Hematopoietic multipotent progenitor cell treated with erythropoietin and hydrocortisone succinate and interleukin-3 and kit ligand, for 4 days (in vitro differentiated cells): ENCODE measurements around the gene SLC4A4.
"Not testable (repeated sequence)": the region's sequence is repeated elsewhere in the genome, so short reads cannot be mapped to it uniquely, and the experiment has no call there.

Experiments used
- DNase-seq: peaks from one replicate; pipeline ENCODE4 v3.0.0-alpha.2; 2015

Gene SLC4A4

GRCh38 chr4:71360844-71361243 lies 22.0 kb downstream of the SLC4A4 start:
- no peak for DNase-seq

GRCh38 chr4:71361476-71361875 lies 22.7 kb downstream of the SLC4A4 start:
- DNase-seq: no peak

- no peak for DNase-seq
Measured at GRCh38 chr4:71366766-71367165, 27.9 kb downstream of the SLC4A4 start.

- no peak for DNase-seq
Measured at GRCh38 chr4:71367546-71367945, 28.7 kb downstream of the SLC4A4 start.

GRCh38 chr4:71368906-71369305 lies 30.1 kb downstream of the SLC4A4 start:
- no peak for DNase-seq

GRCh38 chr4:71369536-71369935 lies 30.7 kb downstream of the SLC4A4 start:
- peak; percentile 2 for DNase-seq

GRCh38 chr4:71375494-71375893 lies 36.7 kb downstream of the SLC4A4 start:
- no peak for DNase-seq

- no peak for DNase-seq
Measured at GRCh38 chr4:71377561-71377960, 38.7 kb downstream of the SLC4A4 start.

- DNase-seq: no peak
Measured at GRCh38 chr4:71379126-71379525, 40.3 kb downstream of the SLC4A4 start.

- no peak for DNase-seq
Measured at GRCh38 chr4:71380788-71381187, 42.0 kb downstream of the SLC4A4 start.

GRCh38 chr4:71382125-71382899 lies 43.5 kb downstream of the SLC4A4 start:
- DNase-seq: no peak

GRCh38 chr4:71382900-71383560 lies 44.2 kb downstream of the SLC4A4 start:
- no peak for DNase-seq

GRCh38 chr4:71383984-71384383 lies 45.2 kb downstream of the SLC4A4 start:
- DNase-seq: no peak

GRCh38 chr4:71389149-71389827 lies 50.5 kb downstream of the SLC4A4 start:
- no peak for DNase-seq

GRCh38 chr4:71392109-71392508 lies 53.3 kb downstream of the SLC4A4 start:
- no peak for DNase-seq

- no peak for DNase-seq
Measured at GRCh38 chr4:71396382-71396781, 57.6 kb downstream of the SLC4A4 start.

GRCh38 chr4:71400810-71401209 lies 62.0 kb downstream of the SLC4A4 start:
- DNase-seq: no peak

- DNase-seq: no peak
Measured at GRCh38 chr4:71402616-71403015, 63.8 kb downstream of the SLC4A4 start.

GRCh38 chr4:71404049-71404448 lies 65.2 kb downstream of the SLC4A4 start:
- no peak for DNase-seq

GRCh38 chr4:71405791-71406190 lies 67.0 kb downstream of the SLC4A4 start:
- DNase-seq: no peak

- DNase-seq: peak; percentile 95
Measured at GRCh38 chr4:71406459-71406963, 67.7 kb downstream of the SLC4A4 start.

- not testable (repeated sequence) for DNase-seq
Measured at GRCh38 chr4:71408961-71409360, 70.1 kb downstream of the SLC4A4 start.

- DNase-seq: peak; percentile 25
Measured at GRCh38 chr4:71411981-71412380, 73.2 kb downstream of the SLC4A4 start.

- no peak for DNase-seq
Measured at GRCh38 chr4:71415491-71415890, 76.7 kb downstream of the SLC4A4 start.
